ENCODE results near the gene GDPD2. TPM values are rescaled to one million over a fixed set of nuclear protein-coding genes. Genes with fewer than 3 reads are reported as not detected.

Gene GDPD2
- polyA plus RNA-seq, 1 donor from 2014 or later: not detected

- Mint-ChIP-seq H3K27ac (no peak overlapping the region), H3K36me3 (peaks cover 2% of the 10 kb centered on the region), H3K4me1 (peaks cover 2 to 6% (median 5%) of the 10 kb centered on the region in 3 donors), H3K27me3 (peaks cover 3% of the 10 kb centered on the region), H3K4me3 (no peak overlapping the region), H3K9me3 (no peaks in the 10 kb centered on the region)
Observed at GRCh38 chrX:70476166-70476933, 53.2 kb downstream of the GDPD2 start.

- Mint-ChIP-seq H3K27ac (no peak overlapping the region), H3K4me1 (peaks cover 0 to 6% (median 2%) of the 10 kb centered on the region in 3 donors), H3K9me3 (no peaks in the 10 kb centered on the region), H3K27me3 (peaks cover 3% of the 10 kb centered on the region), H3K4me3 (no peak overlapping the region), H3K36me3 (peaks cover 2% of the 10 kb centered on the region)
Observed at GRCh38 chrX:70476934-70477733, 54.0 kb downstream of the GDPD2 start.

GRCh38 chrX:70477734-70478075 lies 54.6 kb downstream of the GDPD2 start:
- H3K36me3 Mint-ChIP-seq: no peaks in the 10 kb centered on the region
- peaks cover 3% of the 10 kb centered on the region for H3K27me3 Mint-ChIP-seq
- no peak overlapping the region for H3K4me3 Mint-ChIP-seq
- no peak overlapping the region for H3K27ac Mint-ChIP-seq
- H3K9me3 Mint-ChIP-seq: no peaks in the 10 kb centered on the region
- H3K4me1 Mint-ChIP-seq: peaks cover 0 to 6% (median 2%) of the 10 kb centered on the region in 3 donors

- H3K4me3 Mint-ChIP-seq: no peak overlapping the region
- peaks cover 3% of the 10 kb centered on the region for H3K27me3 Mint-ChIP-seq
Observed at GRCh38 chrX:70478526-70479245, 55.6 kb downstream of the GDPD2 start.

GRCh38 chrX:70479247-70479921 lies 56.3 kb downstream of the GDPD2 start:
- Mint-ChIP-seq H3K9me3 (no peaks in the 10 kb centered on the region), H3K36me3 (no peaks in the 10 kb centered on the region), H3K4me1 (no peaks in the 10 kb centered on the region), H3K27me3 (peaks cover 3% of the 10 kb centered on the region), H3K4me3 (no peak overlapping the region), H3K27ac (peak overlapping the region in 1 of 3 donors; percentile 57)

More at GRCh38 chrX:70478526-70479245, 55.6 kb downstream of the GDPD2 start:
- Mint-ChIP-seq H3K4me1 (peaks cover 0 to 6% (median 0%) of the 10 kb centered on the region in 3 donors), H3K36me3 (no peaks in the 10 kb centered on the region), H3K9me3 (no peaks in the 10 kb centered on the region), H3K27ac (peak overlapping the region in 1 of 3 donors; percentile 57)

- H3K4me1 Mint-ChIP-seq: no peaks in the 10 kb centered on the region
- no peak overlapping the region for H3K4me3 Mint-ChIP-seq
- no peaks in the 10 kb centered on the region for H3K36me3 Mint-ChIP-seq
- H3K27me3 Mint-ChIP-seq: peaks cover 3% of the 10 kb centered on the region
- H3K27ac Mint-ChIP-seq: no peak overlapping the region
- no peaks in the 10 kb centered on the region for H3K9me3 Mint-ChIP-seq
Observed at GRCh38 chrX:70479922-70480659, 57.0 kb downstream of the GDPD2 start.

GRCh38 chrX:70480660-70481018 lies 57.5 kb downstream of the GDPD2 start:
- H3K9me3 Mint-ChIP-seq: no peaks in the 10 kb centered on the region
- H3K4me1 Mint-ChIP-seq: no peaks in the 10 kb centered on the region
- no peak overlapping the region for H3K27ac Mint-ChIP-seq
- peaks cover 3% of the 10 kb centered on the region for H3K27me3 Mint-ChIP-seq
- H3K4me3 Mint-ChIP-seq: no peak overlapping the region
- H3K36me3 Mint-ChIP-seq: no peaks in the 10 kb centered on the region

- Mint-ChIP-seq H3K36me3 (no peaks in the 10 kb centered on the region), H3K27ac (peak overlapping the region in 1 of 3 donors; percentile 18), H3K4me1 (no peaks in the 10 kb centered on the region), H3K4me3 (no peak overlapping the region), H3K9me3 (no peaks in the 10 kb centered on the region), H3K27me3 (no peaks in the 10 kb centered on the region)
Observed at GRCh38 chrX:70481471-70482270, 58.6 kb downstream of the GDPD2 start.

GRCh38 chrX:70482300-70482699 lies 59.2 kb downstream of the GDPD2 start:
- H3K27me3 Mint-ChIP-seq: no peaks in the 10 kb centered on the region
- H3K4me1 Mint-ChIP-seq: no peaks in the 10 kb centered on the region
- no peak overlapping the region for H3K27ac Mint-ChIP-seq
- H3K9me3 Mint-ChIP-seq: no peaks in the 10 kb centered on the region
- H3K36me3 Mint-ChIP-seq: no peaks in the 10 kb centered on the region
- H3K4me3 Mint-ChIP-seq: no peak overlapping the region

Other genes with a start within 250 kb of the GDPD2 start
- gene DGAT2L6, start 245.8 kb upstream of the GDPD2 start, polyA plus RNA-seq: not detected
- gene AWAT1, start 188.7 kb upstream of the GDPD2 start, polyA plus RNA-seq: not detected
- not detected for gene P2RY4, start 163.1 kb upstream of the GDPD2 start, polyA plus RNA-seq
- not detected for gene ARR3, start 155.0 kb upstream of the GDPD2 start, polyA plus RNA-seq
- gene RAB41, start 141.1 kb upstream of the GDPD2 start, polyA plus RNA-seq: not detected
- 24.0 TPM for gene PDZD11, start 133.4 kb upstream of the GDPD2 start, polyA plus RNA-seq
- not detected for gene KIF4A, start 133.2 kb upstream of the GDPD2 start, polyA plus RNA-seq
- 1.2 TPM for gene DLG3, start 21.5 kb downstream of the GDPD2 start, polyA plus RNA-seq

All from IgD-negative memory B cell (primary cell).